K562 (cell line): ENCODE data around the gene RAB1B.

Source experiments
- GABPA ChIP-seq: fragments of 200-800 bp; sonication (Bioruptor generic); conservative IDR thresholded peaks from 2 replicates; pipeline ENCODE4 v1.6.1; 2016; ENCODE audit warnings: low read depth, missing genetic modification characterization, missing compliant biosample characterization
- IRF2 ChIP-seq: sonication (generic); formaldehyde crosslinking; IDR thresholded peaks from 2 replicates; pipeline ENCODE4 v1.8.1; 2022; ENCODE audit warnings: mild to moderate bottlenecking, missing genetic modification reagents
- NR2C2 ChIP-seq, 2 experiments: fragments of 200-800 bp in 1 of 2; sonication (Bioruptor generic) in 1 of 2; sonication (generic) in 1 of 2; formaldehyde crosslinking in 1 of 2; IDR thresholded peaks; 2 replicates each; pipeline versions ENCODE4 v1.6.1 to v1.8.0; 2016 to 2022; ENCODE audit warnings: mild to moderate bottlenecking in 1 of 2, missing compliant biosample characterization in 1 of 2, missing genetic modification characterization in 1 of 2, missing genetic modification reagents in 1 of 2
- ZNF830 ChIP-seq: fragments of 250-450 bp; sonication (Bioruptor Pico); IDR thresholded peaks from 2 replicates; pipeline ENCODE4 v1.5.0; 2021; ENCODE audit warnings: mild to moderate bottlenecking

- no peak for TF ChIP-seq ZNF830 (CRISPR knock-in tag)
- TF ChIP-seq IRF2 (CRISPR knock-in tag): no peak
- TF ChIP-seq GABPA (tag): no peak
- no peak for TF ChIP-seq NR2C2 (CRISPR knock-in tag; IDR thresholded peaks at IDR 0.05)
- no peak for TF ChIP-seq NR2C2 (tag; IDR thresholded peaks at IDR 0.05)
These were observed 28.2 kb upstream of the RAB1B start for GRCh38 chr11:66239998-66240780.
